K562 (cell line): ENCODE measurements around the gene NUAK1. TPM values are rescaled to one million over a fixed set of nuclear protein-coding genes. Genes with fewer than 3 reads are reported as not detected.

Experiments
- BMI1 ChIP-seq: fragments of 150-350 bp; IDR thresholded peaks from 2 replicates; pipeline ENCODE4 v1.6.1; 2014; ENCODE audit warnings: low read length
- HDAC2 ChIP-seq: fragments of 450-650 bp; IDR thresholded peaks from 2 replicates; pipeline ENCODE4 v1.6.1; 2016; ENCODE audit warnings: mild to moderate bottlenecking
- KHSRP ChIP-seq: fragments of 450-650 bp; IDR thresholded peaks from 2 replicates; pipeline ENCODE4 v1.6.1; 2017
- polyA plus RNA-seq, 8 experiments: library from polyadenylated mRNA; depleted of rRNA in 4 of 8; stranded (reverse) in 5 of 8; unstranded in 3 of 8; fragments of >200 nt; fragmentation: Nextera tagmentation in 2 of 8; fragmentation: Illumina TruSeq in 1 of 8; extraction: Ambion mirVana in 2 of 8; extraction: Trizol in 1 of 8; gene quantifications; 2 replicates each; pipeline versions ENCODE4 v1.2.1 to v1.2.3, GENCODE V29; 2011 to 2014; ENCODE audit warnings: inconsistent platforms in 1 of 8, missing spikeins in 1 of 8
- total RNA-seq, 7 experiments: library from RNA; depleted of rRNA in 6 of 7; stranded (reverse); fragments of >200 nt in 6 of 7; fragmentation: Illumina TruSeq in 2 of 7; extraction: Trizol in 2 of 7; gene quantifications; 2 replicates each; pipeline versions ENCODE4 v1.2.1 to v1.2.3, GENCODE V29; 2011 to 2021; ENCODE audit warnings: low replicate concordance in 1 of 7
- TF ChIP-seq, protein P1 (sequence below): sonication (generic); formaldehyde crosslinking; IDR thresholded peaks from 2 replicates; pipeline ENCODE4 v1.8.0; 2023; ENCODE audit warnings: missing genetic modification reagents, mild to moderate bottlenecking, borderline replicate concordance
- TF ChIP-seq, protein P2 (sequence below): fragments of 250-450 bp; sonication (Bioruptor Pico); IDR thresholded peaks from 2 replicates; pipeline ENCODE4 v1.6.1; 2021; ENCODE audit warnings: mild to moderate bottlenecking

Gene NUAK1
- total and polyA plus RNA-seq, 9 of the 15 experiments (the other 6 are each of a cell fraction or from before 2014, with no cell fraction given): 0.02 TPM; not detected in 8

GRCh38 chr12:106088811-106089485, 49.8 kb downstream of the NUAK1 start (continued):
- TF ChIP-seq HDAC2 (no peak), BMI1 (no peak), KHSRP (no peak)
- TF ChIP-seq, protein P1, sequence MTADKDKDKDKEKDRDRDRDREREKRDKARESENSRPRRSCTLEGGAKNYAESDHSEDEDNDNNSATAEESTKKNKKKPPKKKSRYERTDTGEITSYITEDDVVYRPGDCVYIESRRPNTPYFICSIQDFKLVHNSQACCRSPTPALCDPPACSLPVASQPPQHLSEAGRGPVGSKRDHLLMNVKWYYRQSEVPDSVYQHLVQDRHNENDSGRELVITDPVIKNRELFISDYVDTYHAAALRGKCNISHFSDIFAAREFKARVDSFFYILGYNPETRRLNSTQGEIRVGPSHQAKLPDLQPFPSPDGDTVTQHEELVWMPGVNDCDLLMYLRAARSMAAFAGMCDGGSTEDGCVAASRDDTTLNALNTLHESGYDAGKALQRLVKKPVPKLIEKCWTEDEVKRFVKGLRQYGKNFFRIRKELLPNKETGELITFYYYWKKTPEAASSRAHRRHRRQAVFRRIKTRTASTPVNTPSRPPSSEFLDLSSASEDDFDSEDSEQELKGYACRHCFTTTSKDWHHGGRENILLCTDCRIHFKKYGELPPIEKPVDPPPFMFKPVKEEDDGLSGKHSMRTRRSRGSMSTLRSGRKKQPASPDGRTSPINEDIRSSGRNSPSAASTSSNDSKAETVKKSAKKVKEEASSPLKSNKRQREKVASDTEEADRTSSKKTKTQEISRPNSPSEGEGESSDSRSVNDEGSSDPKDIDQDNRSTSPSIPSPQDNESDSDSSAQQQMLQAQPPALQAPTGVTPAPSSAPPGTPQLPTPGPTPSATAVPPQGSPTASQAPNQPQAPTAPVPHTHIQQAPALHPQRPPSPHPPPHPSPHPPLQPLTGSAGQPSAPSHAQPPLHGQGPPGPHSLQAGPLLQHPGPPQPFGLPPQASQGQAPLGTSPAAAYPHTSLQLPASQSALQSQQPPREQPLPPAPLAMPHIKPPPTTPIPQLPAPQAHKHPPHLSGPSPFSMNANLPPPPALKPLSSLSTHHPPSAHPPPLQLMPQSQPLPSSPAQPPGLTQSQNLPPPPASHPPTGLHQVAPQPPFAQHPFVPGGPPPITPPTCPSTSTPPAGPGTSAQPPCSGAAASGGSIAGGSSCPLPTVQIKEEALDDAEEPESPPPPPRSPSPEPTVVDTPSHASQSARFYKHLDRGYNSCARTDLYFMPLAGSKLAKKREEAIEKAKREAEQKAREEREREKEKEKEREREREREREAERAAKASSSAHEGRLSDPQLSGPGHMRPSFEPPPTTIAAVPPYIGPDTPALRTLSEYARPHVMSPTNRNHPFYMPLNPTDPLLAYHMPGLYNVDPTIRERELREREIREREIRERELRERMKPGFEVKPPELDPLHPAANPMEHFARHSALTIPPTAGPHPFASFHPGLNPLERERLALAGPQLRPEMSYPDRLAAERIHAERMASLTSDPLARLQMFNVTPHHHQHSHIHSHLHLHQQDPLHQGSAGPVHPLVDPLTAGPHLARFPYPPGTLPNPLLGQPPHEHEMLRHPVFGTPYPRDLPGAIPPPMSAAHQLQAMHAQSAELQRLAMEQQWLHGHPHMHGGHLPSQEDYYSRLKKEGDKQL (CRISPR knock-in tag): no peak
- TF ChIP-seq, protein P2, sequence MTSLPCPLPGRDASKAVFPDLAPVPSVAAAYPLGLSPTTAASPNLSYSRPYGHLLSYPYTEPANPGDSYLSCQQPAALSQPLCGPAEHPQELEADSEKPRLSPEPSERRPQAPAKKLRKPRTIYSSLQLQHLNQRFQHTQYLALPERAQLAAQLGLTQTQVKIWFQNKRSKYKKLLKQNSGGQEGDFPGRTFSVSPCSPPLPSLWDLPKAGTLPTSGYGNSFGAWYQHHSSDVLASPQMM: no peak
